Glutamatergic neuron (in vitro differentiated cells): ENCODE measurements around the gene OCLN. TPM values are rescaled to one million over a fixed set of nuclear protein-coding genes. Genes with fewer than 3 reads are reported as not detected.
"Not testable (repeated sequence)": the region's sequence is repeated elsewhere in the genome, so short reads cannot be mapped to it uniquely, and the experiment has no call there.

ENCODE experiments used
- DNase-seq: peaks from one replicate; pipeline ENCODE4 v3.0.0; 2022
- H3K27ac Mint-ChIP-seq: one replicate; pipeline ENCODE4 v1.8.0; 2020; ENCODE audit warnings: mild to moderate bottlenecking, mixed read lengths, inconsistent platforms; ENCODE audit not compliant: unreplicated experiment
- H3K27me3 Mint-ChIP-seq: one replicate; pipeline ENCODE4 v1.8.0; 2020; ENCODE audit warnings: mild to moderate bottlenecking, moderate library complexity, mixed read lengths, inconsistent platforms; ENCODE audit not compliant: unreplicated experiment
- H3K36me3 Mint-ChIP-seq: one replicate; pipeline ENCODE4 v1.8.0; 2020; ENCODE audit warnings: mild to moderate bottlenecking, mixed read lengths, inconsistent platforms; ENCODE audit not compliant: unreplicated experiment
- H3K4me1 Mint-ChIP-seq: one replicate; pipeline ENCODE4 v1.8.0; 2020; ENCODE audit warnings: mild to moderate bottlenecking, low read depth, mixed read lengths, inconsistent platforms; ENCODE audit not compliant: unreplicated experiment
- H3K4me3 Mint-ChIP-seq: one replicate; pipeline ENCODE4 v1.8.0; 2020; ENCODE audit warnings: mild to moderate bottlenecking, mixed read lengths, inconsistent platforms; ENCODE audit not compliant: unreplicated experiment
- H3K9me3 Mint-ChIP-seq: one replicate; pipeline ENCODE4 v1.8.0; 2020; ENCODE audit warnings: mild to moderate bottlenecking, moderate library complexity, mixed read lengths, inconsistent platforms; ENCODE audit not compliant: unreplicated experiment
- total RNA-seq: library from RNA; stranded (reverse); fragmentation: NEBNext Ultra II Directional; extraction: Animal tissue kit (Norgen Biotek cat#: 25700); gene quantifications from one replicate; pipeline ENCODE4 v1.2.1, GENCODE V29; 2021; ENCODE audit not compliant: unreplicated experiment

The OCLN gene
- total RNA-seq, 1 donor from 2014 or later = 4.3 TPM

DNA sequence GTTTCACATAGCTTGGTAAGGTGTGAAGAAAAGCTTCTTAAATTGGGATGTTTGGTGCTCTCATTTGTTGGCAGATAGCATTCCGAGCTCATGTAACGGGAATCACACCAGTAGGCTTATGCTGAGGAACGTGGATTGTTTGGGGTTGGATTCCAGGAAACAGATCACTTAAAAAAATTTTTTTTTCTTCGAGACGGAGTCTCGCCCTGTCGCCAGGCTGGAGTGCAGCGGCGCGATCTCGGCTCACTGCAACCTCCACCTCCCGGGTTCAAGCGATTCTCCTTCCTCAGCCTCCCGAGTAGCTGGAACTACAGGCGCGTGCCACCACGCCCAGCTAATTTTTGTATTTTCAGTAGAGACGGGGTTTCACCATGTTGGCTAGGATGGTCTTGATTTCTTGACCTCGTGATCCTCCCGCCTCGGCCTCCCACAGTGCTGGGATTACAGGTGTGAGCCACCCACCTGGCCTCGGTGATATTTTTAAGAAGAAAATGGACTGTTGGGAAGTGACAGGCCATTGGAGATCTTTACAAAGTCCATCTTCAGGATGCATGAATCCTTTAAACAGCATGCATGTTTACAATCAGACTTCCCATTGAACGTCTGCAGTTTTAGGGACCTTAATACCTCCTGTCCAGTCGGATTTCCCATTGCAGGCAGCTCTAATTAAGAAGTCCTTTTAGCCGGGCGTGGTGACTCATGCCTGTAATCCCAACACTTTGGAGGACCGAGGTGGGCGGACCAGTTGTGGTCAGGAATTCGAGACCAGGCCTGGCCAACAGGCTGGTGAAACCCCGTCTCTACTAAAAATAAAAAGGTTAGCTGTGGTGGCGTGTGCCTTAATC, 68.2 kb downstream of the OCLN start:
- not testable (repeated sequence) for H3K27ac Mint-ChIP-seq, DNase-seq, H3K9me3 Mint-ChIP-seq, H3K4me3 Mint-ChIP-seq, H3K36me3 Mint-ChIP-seq, H3K27me3 Mint-ChIP-seq, H3K4me1 Mint-ChIP-seq

DNA sequence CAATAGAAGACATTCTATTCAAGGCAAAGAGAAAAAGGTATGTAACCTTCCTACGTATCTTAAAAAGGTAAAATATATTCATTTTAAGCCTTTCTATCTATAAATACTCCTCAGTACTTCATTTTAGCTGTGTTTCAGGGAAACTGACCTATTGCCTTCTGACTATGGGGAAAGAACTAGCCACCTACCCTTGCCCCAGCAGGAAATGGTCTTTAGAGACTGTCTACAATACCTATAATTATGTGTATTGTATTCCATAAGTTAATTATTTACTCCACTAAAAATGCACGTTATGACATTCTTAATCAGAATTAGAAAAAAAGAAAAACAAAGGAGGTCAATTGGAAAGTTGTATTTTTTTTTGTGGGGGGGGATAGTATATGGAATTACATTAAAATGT, 73.6 kb downstream of the OCLN start:
- H3K27ac Mint-ChIP-seq, DNase-seq, H3K9me3 Mint-ChIP-seq, H3K36me3 Mint-ChIP-seq, H3K4me1 Mint-ChIP-seq, H3K4me3 Mint-ChIP-seq, H3K27me3 Mint-ChIP-seq: not testable (repeated sequence)

DNA sequence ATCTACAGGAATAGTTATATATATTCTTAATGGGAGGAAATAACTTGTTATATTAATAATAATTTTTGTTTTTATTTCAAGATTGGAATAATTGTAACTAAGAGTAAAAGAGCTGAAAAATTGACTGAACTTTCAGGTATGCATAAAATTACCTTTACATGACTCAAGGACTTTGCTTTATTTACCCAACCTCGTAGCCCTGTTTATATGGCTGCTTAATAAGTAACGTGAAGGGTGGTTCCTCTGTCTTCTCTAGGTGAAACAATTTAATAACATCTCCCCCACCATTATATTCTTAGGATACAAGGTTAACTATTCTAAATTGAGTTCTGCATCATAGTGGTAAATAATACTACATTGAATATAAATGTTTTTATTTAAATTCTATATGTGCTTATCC, 75.5 kb downstream of the OCLN start:
- H3K9me3 Mint-ChIP-seq, H3K27me3 Mint-ChIP-seq, H3K27ac Mint-ChIP-seq, H3K36me3 Mint-ChIP-seq, H3K4me3 Mint-ChIP-seq, DNase-seq, H3K4me1 Mint-ChIP-seq: not testable (repeated sequence)

DNA sequence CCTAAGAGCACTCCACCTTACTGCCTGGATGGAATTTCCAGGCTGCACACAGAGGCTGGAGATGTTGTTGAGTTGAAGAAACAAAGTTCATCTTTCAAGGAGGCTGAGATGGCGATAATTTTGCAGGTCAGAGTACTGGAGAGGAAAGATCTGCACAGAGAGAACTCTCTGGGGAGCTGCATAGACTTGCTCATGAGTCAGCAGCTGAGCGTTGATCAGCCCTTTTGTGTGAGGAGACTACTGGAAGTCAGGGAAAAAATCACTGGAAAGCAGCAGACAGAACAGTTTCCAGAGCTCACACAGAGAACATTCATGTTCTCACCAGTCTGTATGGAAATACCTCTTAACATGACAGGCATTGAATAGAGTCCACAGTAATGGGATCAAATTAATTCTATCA, 90.8 kb downstream of the OCLN start:
- not testable (repeated sequence) for H3K36me3 Mint-ChIP-seq, H3K4me1 Mint-ChIP-seq, DNase-seq, H3K9me3 Mint-ChIP-seq, H3K4me3 Mint-ChIP-seq, H3K27ac Mint-ChIP-seq, H3K27me3 Mint-ChIP-seq

DNA sequence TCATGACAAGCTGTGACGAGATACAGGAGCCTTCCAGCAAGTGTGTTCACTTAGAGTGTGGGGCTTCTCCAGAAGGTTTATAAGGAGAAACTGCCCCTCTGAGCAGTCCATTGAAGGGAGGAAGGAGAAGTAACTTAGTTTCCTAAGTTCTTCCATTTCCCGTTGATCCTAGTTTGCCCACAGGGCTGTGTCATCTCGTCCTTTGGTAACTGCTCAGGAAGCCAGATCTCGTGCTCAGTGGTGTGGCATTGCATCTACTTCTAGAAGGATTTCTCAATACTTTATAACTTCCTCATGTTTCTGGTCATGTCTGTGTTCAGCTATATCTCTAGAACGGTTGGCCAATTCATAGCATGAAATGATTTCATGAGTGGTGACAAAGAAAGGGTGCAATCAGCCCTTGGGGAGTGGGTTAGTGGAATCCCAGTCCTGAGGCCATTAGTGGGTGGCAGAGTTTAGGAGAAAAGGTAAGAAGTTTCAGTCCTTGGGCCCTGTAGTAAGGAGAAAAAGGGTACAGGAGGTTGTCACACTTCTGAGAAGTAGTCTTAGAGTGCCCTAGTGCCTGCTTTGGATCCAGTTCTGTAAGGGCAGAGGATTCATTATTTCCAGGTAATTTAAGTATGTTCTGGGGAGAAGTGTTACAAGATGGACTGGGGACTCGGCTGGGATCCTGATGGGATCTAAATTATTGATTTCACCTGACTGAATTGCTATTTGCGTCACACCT, 103.7 kb downstream of the OCLN start:
- not testable (repeated sequence) for H3K4me3 Mint-ChIP-seq, H3K9me3 Mint-ChIP-seq, H3K4me1 Mint-ChIP-seq, DNase-seq, H3K36me3 Mint-ChIP-seq, H3K27me3 Mint-ChIP-seq, H3K27ac Mint-ChIP-seq

DNA sequence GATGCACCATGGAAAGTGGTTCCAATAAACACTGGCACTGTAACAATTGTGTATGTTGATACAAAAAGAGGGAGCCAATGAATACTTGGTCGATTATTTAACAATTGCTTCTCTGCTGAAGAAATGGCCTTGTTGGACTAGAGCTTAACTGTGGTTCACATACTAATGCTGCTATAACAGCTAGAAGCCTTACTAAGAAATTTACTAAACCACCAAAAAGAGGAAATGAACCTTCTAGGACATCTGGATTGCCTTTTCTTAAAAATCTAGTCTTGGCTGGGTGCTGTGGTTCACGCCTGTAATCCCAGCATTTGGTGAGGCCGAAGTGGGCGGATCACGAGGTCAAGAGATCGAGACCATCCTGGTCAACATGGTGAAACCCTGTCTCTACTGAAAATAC, 109.4 kb downstream of the OCLN start:
- DNase-seq, H3K27ac Mint-ChIP-seq, H3K4me1 Mint-ChIP-seq, H3K27me3 Mint-ChIP-seq, H3K4me3 Mint-ChIP-seq, H3K36me3 Mint-ChIP-seq, H3K9me3 Mint-ChIP-seq: not testable (repeated sequence)

DNA sequence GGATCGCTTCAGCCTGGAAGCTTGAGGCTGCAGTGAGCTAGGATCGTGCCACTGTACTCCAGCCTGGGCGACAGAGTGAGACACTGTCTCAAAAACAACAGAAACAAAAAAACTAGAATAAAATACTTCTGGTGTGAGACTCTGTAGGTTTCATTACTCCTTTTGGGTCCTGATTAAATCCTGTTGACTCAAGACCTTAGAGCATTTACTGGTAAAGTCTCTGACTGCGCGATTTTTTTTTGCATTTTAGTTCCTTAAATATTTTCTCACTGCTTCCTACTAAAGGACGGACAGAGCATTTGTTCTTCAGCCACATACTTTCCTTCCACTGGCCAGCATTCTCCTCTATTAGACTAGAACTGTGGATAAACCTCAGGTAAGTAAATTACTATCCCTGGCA, 114.2 kb downstream of the OCLN start:
- H3K27ac Mint-ChIP-seq, DNase-seq, H3K4me3 Mint-ChIP-seq, H3K9me3 Mint-ChIP-seq, H3K4me1 Mint-ChIP-seq, H3K27me3 Mint-ChIP-seq, H3K36me3 Mint-ChIP-seq: not testable (repeated sequence)

Other genes starting within 250 kb of the OCLN start
- 4.3 TPM for gene CCDC125, start 160.0 kb upstream of the OCLN start, total RNA-seq
- gene AK6, start 123.3 kb upstream of the OCLN start, total RNA-seq = 17.6 TPM
- gene TAF9, start 123.3 kb upstream of the OCLN start, total RNA-seq = 79.0 TPM
- 37.5 TPM for gene RAD17, start 123.0 kb upstream of the OCLN start, total RNA-seq
- 1.6 TPM for gene MARVELD2, start 77.7 kb upstream of the OCLN start, total RNA-seq
- gene GTF2H2C, start 67.4 kb downstream of the OCLN start, total RNA-seq = 31.7 TPM